ENCODE measurements around the gene TRABD. TPM values are rescaled to one million over a fixed set of nuclear protein-coding genes. Genes with fewer than 3 reads are reported as not detected.

Gene TRABD
- total RNA-seq, 2 experiments from 2014 or later: 98.2 to 99.6 TPM

DNA sequence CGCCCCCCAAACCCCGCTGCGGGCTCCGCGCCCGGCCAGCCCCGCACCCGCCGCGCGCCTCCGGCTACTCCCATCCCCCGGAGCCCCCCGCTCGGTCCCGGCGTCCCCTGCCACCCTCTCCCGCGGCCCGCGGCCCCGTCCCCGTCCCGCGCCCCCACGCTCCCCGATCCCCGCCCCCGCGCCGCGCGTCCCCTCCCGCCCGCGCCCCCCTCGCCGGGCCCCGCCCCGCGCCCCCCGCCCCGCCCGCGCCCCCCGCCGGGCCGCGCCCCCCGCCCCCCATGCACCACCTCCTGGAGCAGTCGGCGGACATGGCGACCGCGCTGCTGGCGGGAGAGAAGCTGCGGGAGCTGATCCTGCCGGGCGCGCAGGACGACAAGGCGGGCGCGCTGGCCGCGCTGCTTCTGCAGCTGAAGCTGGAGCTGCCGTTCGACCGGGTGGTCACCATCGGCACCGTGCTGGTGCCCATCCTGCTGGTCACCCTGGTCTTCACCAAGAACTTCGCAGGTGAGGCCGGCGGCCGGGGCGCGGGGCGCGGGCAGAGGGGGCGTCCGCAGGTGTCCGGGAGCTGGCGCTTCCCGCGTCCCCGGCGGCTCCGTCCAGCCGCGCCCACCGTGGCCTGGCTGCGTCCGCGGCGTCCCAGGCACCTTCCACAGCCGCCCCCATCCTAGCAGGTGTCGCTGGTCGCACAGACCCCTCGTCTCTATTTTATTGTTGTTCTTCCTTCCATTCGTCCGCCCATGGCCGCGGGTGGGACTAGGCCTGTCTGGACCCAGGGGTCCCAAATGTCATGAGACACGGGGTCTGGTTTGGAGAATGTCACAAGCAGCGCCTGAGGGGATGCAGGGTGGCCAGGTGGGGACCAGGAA lies 15.0 kb upstream of the TRABD start, which contains the start of gene PANX2:
PANX2 (plus strand) TSS at position 279 of the 866 bp plus-strand sequence; CDS start at position 279, 0 bp downstream.
- ChIA-PET POLR2A (interaction anchor here (1.5 kb wide), 1 partner anchor 21 kb away, joined by 4 read pairs; no protein-coding TSS in a partner anchor), CTCF (no interaction called here)

DNA sequence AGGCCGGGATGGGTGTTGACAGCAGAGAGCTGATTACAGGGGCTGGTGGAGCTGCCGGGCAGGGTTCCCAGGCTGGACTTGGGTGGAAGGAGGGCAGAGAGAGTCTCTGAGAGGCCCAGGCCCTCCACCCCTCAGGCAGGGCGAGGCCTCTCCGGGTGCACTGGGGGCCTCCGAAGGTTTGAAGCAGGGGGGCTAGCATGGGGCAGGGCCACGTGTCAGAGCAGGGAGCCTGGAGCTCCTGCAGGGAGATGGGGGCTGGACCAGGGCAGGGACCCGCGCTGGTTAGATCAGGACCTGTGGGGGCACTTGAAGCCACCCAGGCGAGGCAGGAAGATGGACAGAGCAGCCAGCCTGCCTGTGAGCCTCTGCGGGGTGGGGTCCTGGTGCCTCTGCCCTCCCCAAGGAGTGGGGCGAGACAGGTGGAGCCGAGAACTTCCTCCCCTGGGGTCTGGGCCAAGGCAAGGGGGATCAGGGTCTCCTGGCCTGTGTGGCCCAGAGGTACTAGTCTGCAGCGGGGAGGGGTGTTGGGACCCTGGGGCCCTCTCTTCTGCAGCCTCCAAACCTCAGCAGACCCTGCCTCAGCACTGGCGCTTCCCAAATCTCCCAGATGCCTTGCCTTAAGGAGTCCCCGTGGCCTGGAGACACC lies 14.3 kb upstream of the TRABD start:
- CTCF ChIA-PET: no interaction called here
- POLR2A ChIA-PET: interaction anchor here (1.5 kb wide), 1 partner anchor 20 kb away, joined by 4 read pairs; no protein-coding TSS in a partner anchor

DNA sequence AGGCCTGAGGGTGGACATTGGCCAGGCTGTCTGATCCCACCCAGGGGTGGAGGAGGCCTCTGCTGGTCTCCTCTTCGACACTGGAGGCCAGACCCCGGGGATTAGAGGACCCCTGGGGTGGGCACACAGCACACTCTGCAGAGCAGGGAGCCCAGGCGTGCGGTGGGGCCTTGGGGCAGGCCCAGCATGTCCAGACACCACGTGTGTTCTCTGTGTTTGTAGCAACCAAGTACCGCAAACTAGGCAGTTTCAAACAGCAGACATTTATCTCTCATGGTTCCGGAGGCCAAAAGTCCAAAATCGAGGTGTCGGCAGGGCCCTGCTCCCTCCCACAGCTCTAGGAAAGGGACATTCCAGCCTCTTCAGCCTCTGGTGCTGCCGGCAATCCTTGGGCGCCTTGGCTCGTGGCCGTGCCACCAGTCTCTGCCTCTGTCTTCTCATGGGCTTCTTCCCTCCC lies 13.7 kb upstream of the TRABD start:
- POLR2A ChIA-PET: no interaction called here
- CTCF ChIA-PET: no interaction called here

DNA sequence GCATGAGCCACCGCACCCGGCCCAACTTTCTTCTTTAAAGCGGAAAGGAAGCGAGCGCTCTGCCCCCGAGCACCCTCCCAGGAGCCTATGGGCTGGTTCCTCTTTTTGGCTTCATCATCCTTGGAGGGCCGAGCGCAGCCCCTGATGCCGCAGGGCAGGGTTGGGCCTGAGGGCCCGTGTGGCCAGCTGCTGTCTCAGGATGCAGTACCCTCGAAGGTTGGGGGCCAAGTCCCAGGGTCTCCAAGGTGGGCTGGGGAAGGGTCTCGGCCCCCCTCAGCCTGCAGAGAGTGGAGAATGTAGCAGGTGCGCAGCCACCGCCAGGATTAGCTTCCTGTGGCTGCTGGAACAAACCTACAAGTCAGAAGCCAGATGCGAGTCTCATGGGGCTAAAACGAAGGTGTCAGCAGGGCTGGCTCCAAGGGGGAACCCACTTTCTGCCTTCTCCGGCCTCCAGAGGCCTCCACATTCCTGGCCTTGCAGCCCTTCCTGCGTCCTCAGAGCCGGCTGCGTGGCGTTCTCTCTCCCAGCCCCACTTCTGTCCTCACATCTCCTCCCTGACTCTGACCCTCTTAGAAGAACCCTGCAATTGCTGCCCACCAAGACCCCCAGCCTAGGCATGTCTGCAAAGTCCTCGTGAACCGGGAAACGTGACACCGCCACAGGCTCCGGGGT lies 12.3 kb upstream of the TRABD start:
- POLR2A ChIA-PET: no interaction called here

DNA sequence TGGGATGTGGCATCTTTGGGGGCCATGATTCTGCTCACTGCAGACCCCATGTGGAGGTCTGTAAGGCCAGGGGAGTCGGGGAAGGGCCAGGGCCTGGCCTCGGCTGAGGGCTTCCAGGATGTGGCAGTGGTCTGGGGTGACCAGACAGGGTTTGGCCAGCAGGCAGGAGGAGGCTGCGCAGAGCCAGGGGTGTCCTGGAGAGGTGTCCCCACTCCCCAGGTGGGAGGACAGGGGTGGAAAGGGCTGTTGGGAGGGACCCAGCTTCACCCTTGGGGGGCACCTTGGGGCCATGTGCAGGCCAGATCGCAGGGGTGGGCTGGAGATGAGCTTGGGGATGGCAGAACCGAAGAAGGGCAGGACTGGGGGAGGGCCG lies 11.7 kb upstream of the TRABD start:
- POLR2A ChIA-PET: no interaction called here
- CTCF ChIA-PET: no interaction called here

More for the DNA sequence above, 12.3 kb upstream of the TRABD start:
- CTCF ChIA-PET: no interaction called here

DNA sequence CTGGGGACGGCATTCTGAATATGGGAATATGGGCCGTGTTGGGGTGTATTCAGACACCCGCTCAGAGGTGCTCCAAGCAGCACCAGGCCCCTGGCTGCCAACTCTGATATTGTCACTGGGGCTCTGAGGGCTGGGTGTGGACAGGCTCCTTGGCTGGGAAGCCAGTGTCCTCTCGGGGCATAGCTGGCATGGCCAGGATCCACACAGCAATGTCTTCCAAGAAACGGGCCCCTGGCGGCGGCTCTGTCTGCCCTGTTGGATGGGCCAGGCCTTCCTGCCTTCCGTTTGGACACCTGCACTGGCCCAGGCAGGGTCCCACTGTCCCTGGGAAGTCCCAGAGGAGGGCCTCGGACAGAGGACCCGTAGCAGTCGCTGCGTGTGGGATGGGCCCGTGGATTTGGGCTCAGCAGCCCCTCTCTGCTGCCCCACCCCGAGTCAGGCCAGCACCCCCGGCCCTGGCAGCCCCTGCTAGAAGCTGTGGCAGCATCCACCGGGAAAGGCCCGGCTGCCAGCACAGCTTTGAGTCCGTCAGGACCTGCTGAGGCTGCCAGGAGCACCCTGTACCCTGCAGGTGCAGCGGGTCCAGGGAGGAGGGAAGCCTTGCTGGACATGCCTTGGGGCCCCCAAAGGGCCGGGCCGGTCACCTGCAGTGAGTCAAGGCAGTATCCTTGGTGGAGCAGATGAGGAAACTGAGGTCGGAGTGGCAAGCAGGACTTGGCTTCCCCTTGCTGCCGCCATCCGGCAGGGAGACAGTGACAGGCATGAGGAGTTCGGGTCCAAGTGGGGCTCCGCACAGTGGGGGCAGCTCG lies 11.1 kb upstream of the TRABD start:
- ChIA-PET POLR2A (interaction anchor here (0.5 kb wide), 1 partner anchor 22 kb away, joined by 3 read pairs; no protein-coding TSS in a partner anchor), CTCF (no interaction called here)

DNA sequence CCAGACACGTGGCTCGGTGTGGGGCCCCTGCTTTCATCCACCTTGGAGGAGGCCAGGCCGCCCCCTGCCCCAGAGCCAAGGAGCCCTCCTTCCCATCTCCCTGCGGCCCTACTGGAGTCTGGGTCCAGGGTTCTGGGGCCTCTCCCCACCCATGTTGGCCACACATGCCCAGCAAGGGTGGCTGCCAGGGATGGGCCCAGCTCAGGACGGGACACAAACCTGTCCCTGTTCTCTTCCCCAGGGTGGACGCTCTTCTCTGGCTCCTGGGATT lies 10.6 kb upstream of the TRABD start:
- ChIA-PET POLR2A (interaction anchor here (0.5 kb wide), 1 partner anchor 22 kb away, joined by 3 read pairs; no protein-coding TSS in a partner anchor), CTCF (no interaction called here)

DNA sequence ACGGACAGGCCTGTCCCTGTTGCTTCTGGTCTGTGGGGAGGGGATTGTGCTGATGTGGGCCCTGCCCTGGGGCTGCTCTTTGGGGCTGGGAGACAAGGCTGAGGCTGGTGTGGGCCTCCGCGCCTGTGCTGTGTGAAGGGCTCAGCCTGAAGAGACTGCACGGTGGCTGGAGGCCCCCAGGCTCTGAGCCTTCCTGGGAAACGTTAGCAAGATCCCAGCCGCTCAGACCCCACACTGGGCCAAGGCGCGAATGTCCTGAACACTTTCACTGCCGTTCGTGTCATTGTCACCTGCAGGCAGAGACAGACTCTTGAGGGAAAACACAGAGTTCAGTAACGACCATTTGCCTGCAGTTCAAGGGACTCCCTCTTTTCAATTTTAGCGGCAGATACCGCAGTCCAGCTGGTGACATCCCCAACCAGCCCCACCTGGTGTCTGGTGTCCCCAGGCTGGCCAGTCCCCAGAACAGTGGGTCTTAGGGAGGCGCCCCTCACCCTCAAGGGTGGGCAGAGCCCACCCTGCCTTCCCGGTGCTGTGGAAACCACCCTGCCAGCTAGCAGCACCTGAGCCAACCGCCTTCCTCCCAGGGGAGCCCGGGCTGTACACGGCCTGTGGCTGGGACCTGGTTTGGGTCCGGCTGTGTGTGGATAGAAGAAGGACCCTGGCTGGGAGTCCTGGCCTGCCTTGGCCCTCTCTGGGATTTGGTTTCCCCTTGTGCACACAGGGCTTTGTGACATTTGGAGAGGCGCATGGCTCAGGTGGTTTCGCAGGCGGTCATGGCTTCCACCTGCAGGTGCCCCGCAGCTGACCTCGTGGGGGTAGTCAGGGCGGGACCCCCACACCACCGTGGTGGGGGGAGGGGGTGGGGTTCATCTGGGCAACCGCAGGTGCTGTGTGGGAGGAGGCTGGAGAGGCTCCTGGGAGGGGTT lies 9.5 kb upstream of the TRABD start:
- POLR2A ChIA-PET: no interaction called here
- CTCF ChIA-PET: no interaction called here

DNA sequence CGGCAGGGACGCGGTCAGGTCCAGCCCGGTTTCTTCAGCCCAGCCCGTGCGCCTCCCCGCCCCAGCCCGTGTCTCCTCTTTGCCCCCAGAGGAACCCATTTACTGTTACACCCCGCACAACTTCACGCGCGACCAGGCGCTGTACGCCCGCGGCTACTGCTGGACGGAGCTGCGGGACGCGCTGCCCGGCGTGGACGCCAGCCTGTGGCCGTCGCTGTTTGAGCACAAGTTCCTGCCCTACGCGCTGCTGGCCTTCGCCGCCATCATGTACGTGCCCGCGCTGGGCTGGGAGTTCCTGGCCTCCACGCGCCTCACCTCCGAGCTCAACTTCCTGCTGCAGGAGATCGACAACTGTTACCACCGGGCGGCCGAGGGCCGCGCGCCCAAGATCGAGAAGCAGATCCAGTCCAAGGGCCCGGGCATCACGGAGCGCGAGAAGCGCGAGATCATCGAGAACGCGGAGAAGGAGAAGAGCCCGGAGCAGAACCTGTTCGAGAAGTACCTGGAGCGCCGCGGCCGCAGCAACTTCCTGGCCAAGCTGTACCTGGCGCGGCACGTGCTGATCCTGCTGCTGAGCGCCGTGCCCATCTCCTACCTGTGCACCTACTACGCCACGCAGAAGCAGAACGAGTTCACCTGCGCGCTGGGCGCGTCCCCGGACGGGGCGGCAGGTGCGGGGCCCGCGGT lies 8.7 kb upstream of the TRABD start:
- POLR2A ChIA-PET: no interaction called here
- CTCF ChIA-PET: no interaction called here

DNA sequence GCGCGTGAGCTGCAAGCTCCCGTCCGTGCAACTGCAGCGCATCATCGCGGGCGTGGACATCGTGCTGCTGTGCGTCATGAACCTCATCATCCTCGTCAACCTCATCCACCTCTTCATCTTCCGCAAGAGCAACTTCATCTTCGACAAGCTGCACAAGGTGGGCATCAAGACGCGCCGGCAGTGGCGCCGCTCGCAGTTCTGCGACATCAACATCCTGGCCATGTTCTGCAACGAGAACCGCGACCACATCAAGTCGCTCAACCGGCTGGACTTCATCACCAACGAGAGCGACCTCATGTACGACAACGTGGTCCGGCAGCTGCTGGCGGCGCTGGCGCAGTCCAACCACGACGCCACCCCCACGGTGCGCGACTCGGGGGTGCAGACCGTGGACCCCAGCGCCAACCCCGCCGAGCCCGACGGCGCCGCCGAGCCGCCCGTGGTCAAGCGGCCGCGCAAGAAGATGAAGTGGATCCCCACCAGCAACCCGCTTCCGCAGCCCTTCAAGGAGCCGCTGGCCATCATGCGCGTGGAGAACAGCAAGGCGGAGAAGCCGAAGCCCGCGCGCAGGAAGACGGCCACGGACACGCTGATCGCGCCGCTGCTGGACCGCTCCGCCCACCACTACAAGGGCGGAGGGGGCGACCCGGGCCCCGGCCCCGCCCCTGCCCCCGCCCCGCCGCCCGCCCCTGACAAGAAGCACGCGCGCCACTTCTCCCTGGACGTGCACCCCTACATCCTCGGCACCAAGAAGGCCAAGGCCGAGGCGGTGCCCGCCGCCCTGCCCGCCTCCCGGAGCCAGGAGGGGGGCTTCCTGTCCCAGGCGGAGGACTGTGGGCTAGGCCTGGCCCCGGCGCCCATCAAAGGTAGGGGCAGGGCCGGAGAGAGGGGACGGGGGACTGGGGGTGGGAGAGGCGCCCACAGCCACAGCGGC lies 7.9 kb upstream of the TRABD start:
- ChIA-PET CTCF (no interaction called here), POLR2A (no interaction called here)

DNA sequence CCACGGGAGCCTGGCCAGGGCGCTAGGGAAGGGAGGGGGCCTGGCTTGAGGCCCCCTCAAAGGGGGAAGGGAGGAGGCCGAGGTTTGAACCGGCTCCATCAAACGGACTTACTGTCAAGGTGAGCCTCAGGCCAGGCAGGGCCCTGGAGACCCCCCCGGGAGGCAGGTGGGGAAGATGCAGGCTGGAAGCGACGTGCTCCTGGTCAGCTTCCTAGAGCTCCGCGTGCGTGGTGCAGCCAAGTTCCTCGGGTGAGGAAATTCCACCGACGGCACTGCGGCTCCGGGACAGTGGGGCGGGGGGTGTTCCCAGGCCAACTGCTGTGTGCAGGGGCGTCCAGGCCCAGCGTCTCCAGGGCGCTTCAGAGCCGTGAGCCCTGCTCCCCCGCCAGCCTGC lies 7.2 kb upstream of the TRABD start:
- ChIA-PET POLR2A (no interaction called here), CTCF (no interaction called here)

DNA sequence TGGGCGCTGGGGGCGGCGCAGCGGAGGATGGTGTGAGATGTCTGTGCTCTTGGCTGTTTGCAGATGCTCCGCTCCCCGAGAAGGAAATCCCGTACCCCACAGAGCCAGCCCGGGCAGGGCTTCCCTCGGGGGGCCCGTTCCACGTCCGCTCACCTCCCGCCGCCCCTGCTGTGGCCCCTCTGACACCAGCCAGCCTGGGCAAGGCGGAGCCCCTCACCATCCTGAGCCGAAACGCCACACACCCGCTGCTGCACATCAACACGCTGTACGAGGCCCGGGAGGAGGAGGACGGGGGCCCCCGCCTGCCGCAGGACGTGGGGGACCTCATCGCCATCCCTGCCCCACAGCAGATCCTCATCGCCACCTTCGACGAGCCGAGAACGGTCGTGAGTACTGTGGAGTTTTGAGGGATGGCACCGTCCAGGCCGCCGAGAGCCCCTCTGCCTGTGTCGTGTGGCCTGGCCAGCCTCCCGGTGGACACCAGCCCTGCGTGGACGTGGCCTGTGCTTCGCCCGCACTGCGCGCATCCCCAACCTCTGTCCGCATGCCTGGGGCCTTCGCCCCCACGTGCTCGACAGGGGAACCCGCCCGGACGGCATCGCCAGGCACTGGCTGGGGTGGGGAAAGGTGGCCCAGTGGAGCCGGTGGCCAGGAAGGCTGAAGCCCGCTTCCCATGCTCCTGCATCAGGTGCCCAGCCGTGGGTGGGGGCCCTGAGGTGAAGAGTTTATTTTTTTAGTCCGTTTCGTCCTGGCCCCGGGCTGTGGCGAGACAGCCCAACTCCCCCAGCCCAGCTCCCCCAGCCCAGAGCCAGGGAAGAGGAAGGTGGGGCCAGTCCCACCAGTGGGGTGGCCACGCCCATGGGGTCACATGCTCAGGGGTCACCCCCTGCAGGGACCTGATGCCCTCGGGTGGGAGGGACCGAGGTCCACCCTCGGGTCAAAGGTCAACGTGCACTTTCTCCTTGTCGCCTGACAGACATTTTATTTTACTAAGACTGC lies 6.5 kb upstream of the TRABD start:
- POLR2A ChIA-PET: no interaction called here
- CTCF ChIA-PET: no interaction called here

DNA sequence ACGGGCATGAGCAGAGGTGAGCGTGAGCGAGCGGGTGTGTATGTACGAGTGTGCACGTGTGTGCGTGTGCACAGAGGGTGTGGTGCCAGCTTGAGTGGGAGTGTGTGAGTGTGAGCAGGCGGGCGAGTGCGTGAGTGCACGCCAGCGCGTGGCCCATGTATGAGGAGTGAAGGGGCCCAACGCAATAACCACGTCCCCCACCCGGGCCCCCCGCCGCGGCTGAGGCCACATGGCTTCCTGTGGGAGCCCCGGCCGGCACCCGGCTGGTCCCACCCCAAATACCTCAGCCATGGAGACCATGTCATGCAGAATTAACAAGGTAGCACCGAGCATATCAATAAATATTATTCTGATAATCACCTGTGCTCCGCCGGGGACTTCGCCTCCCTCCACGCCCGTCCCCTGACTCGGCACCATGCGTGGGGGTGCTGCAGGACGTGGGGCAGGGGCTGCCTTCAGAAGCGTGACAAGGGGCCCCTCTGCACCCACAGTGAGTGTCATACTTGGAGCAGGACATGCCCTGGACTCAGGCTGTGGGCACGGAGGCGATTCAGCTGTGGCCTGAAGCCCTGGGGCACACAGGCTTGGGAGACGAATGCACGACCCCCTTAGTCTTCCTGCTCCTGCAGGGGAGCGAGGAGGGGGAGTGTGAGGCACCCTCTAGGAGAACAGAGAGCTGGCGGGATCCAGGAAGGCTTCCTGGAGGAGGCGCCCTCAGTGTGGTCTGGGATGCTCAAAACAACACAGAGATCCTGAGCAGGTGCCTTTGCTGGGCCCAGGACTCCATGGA lies 5.6 kb upstream of the TRABD start:
- POLR2A ChIA-PET: no interaction called here
- CTCF ChIA-PET: no interaction called here

DNA sequence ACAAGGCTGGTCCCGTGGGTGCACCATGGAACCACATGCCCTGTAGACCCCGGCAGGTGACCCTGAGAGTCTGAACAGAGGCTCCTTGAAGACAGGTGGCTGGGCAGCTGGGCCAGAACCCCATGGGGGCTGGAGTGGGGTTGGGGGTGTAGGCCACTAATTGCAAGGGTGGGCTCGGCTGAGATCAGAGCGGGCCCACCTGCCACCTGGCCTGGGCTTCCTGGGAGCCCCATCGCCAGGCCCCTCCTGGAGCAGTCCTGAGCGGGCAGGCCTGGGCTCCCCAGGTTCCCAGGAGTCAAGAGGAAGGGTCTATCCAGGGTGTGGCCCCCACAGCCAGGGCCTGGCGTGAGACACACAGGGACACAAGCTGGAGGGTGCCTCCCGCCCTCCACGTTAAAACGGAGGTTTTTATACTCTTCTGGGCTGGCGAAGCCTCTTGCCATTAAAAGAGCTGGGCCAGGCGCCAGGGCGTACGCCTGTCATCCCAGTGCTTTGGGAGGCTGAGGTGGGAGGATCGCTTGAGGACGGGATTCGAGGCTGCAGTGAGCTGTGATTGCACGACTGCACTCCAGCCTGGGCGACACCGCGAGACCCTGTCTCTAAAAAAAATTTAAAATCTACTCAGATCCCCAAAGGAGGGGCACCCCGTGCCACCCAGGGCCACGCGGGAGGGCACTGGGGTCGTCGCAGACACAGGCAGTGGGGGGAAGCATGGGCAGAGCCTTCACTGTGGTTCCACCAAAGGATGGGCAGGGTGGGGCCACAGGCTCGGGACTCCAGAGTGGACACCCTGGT lies 4.8 kb upstream of the TRABD start:
- POLR2A ChIA-PET: no interaction called here

More for the DNA sequence above, 4.8 kb upstream of the TRABD start:
- CTCF ChIA-PET: interaction anchor here (0.6 kb wide), 1 partner anchor 26 kb away, joined by 3 read pairs; no protein-coding TSS in a partner anchor
